ENCODE data around the gene SLC35E1.

The SLC35E1 gene

GRCh38 chr19:16572332-16573211, at the start of gene SLC35E1:
TSS of gene SLC35E1 (minus strand) at chr19:16572415. CDS start at chr19:16572364, 51 bp downstream.
- peak within 1 kb of the TSS; percentile 94 for H3K4me3 ChIP-seq (ENCODE audit: low read length)
- DNase-seq (ENCODE audit: low read depth), result peak; percentile 93
- TF ChIP-seq CTCF (conservative IDR thresholded peaks at IDR 0.05; ENCODE audit: low read length), result no peak

GRCh38 chr19:16621165-16621800, 49.1 kb upstream of the SLC35E1 start:
- DNase-seq (ENCODE audit: low read depth), result no peak
- no peak for TF ChIP-seq CTCF (conservative IDR thresholded peaks at IDR 0.05; ENCODE audit: low read length)
- H3K4me3 ChIP-seq (ENCODE audit: low read length), result no peak overlapping the region

DNA sequence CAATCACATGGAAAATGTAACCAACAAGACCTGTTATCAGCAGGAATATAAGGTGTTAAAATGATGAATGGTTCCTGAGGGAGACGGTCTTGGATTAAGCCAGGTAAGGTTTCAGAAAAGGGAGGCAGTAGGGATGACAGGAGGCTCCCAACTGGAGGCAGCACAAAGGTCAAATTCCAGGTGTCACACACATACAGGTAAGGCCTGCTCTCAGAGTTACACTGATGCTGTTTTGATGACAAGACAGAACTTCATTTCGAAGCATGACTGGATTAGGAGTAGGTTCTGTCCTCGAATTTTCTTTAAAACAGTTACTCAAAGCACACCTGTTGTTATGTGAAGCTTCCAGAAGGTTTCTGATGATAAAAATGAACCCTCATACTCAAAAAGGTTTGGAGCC, 48.4 kb upstream of the SLC35E1 start:
- no peak overlapping the region for H3K4me3 ChIP-seq (ENCODE audit: low read length)
- DNase-seq (ENCODE audit: low read depth), result no peak
- TF ChIP-seq CTCF (conservative IDR thresholded peaks at IDR 0.05; ENCODE audit: low read length), result no peak

- TF ChIP-seq CTCF (conservative IDR thresholded peaks at IDR 0.05; ENCODE audit: low read length), result no peak
- H3K4me3 ChIP-seq (ENCODE audit: low read length), result no peak overlapping the region
- DNase-seq (ENCODE audit: low read depth), result no peak
These were observed 47.8 kb upstream of the SLC35E1 start for GRCh38 chr19:16620018-16620417.

- no peak overlapping the region for H3K4me3 ChIP-seq (ENCODE audit: low read length)
- TF ChIP-seq CTCF (conservative IDR thresholded peaks at IDR 0.05; ENCODE audit: low read length), result no peak
- DNase-seq (ENCODE audit: low read depth), result peak; percentile 28
These were observed 47.2 kb upstream of the SLC35E1 start for GRCh38 chr19:16619457-16619856.

DNA sequence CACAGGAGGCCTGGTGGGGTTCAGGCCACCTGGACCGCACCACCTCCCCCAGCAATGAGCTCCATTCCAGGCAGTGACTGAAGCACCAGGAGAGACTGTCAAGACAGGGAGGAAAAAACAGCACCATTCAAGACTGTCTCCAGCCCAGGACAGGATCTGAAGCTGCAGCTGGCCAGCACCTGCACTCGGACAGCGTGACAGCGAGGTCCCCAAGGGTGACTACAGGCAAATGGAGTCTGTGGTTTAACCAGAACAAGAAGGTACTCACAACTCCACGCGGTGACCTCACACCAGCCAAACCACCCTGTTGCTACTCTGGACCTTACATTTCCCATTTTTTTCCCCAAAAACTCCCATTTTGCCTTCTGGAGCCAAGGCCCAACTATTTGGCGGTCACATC, 46.0 kb upstream of the SLC35E1 start:
- no peak for TF ChIP-seq CTCF (conservative IDR thresholded peaks at IDR 0.05; ENCODE audit: low read length)
- DNase-seq (ENCODE audit: low read depth), result no peak
- no peak overlapping the region for H3K4me3 ChIP-seq (ENCODE audit: low read length)

- DNase-seq (ENCODE audit: low read depth), result no peak
- no peak overlapping the region for H3K4me3 ChIP-seq (ENCODE audit: low read length)
- no peak for TF ChIP-seq CTCF (conservative IDR thresholded peaks at IDR 0.05; ENCODE audit: low read length)
These were observed 43.6 kb upstream of the SLC35E1 start for GRCh38 chr19:16615808-16616207.

Data from AG10803 (cell line).